ENCODE results near the gene GALNS.

DNA sequence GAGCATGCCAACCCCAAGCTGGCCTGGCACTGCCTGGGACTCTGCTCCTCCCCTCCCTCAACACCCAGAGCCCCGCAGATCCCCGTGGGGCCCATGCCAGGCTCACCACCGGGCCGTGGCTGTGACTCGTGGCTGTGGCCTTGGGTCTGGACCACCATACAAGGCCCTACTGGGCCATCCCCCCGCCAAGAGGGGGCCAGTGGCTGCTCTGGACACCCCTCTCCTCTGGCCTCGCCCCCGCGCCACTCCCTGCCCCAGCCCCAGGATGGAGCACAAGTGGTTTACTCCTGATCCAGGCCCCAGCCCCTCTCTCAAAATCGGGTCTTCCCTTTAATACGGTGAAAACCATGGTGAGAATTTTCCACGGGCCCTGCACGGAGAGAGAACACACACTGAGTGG is 6.7 kb upstream of the GALNS start:
- no peak for TF ChIP-seq POLR2A (IDR thresholded peaks at IDR 0.05)
- TF ChIP-seq, protein P1, sequence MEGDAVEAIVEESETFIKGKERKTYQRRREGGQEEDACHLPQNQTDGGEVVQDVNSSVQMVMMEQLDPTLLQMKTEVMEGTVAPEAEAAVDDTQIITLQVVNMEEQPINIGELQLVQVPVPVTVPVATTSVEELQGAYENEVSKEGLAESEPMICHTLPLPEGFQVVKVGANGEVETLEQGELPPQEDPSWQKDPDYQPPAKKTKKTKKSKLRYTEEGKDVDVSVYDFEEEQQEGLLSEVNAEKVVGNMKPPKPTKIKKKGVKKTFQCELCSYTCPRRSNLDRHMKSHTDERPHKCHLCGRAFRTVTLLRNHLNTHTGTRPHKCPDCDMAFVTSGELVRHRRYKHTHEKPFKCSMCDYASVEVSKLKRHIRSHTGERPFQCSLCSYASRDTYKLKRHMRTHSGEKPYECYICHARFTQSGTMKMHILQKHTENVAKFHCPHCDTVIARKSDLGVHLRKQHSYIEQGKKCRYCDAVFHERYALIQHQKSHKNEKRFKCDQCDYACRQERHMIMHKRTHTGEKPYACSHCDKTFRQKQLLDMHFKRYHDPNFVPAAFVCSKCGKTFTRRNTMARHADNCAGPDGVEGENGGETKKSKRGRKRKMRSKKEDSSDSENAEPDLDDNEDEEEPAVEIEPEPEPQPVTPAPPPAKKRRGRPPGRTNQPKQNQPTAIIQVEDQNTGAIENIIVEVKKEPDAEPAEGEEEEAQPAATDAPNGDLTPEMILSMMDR (IDR thresholded peaks at IDR 0.05), result no peak

All from adrenal gland (tissue), 5 donors.